BLaER1 (cell line): Measurements from ENCODE around the gene TMEM52.

Source experiments
- H3K27ac ChIP-seq: shearing (Covaris generic); formaldehyde crosslinking; 2 replicates; pipeline ENCODE4 v1.8.1; 2022
- H3K27me3 ChIP-seq: shearing (Covaris generic); formaldehyde crosslinking; 2 replicates; pipeline ENCODE4 v1.8.1; 2022
- H3K36me3 ChIP-seq: shearing (Covaris generic); formaldehyde crosslinking; 2 replicates; pipeline ENCODE4 v1.8.1; 2022
- H3K4me1 ChIP-seq: shearing (Covaris generic); formaldehyde crosslinking; 2 replicates; pipeline ENCODE4 v1.8.1; 2022
- H3K4me2 ChIP-seq: shearing (Covaris generic); formaldehyde crosslinking; 2 replicates; pipeline ENCODE4 v1.8.1; 2022
- H3K4me3 ChIP-seq: shearing (Covaris generic); formaldehyde crosslinking; 2 replicates; pipeline ENCODE4 v1.8.1; 2022
- H3K9ac ChIP-seq: shearing (Covaris generic); formaldehyde crosslinking; 2 replicates; pipeline ENCODE4 v1.8.1; 2022
- H3K9me3 ChIP-seq: shearing (Covaris generic); formaldehyde crosslinking; 2 replicates; pipeline ENCODE4 v1.8.1; 2022
- H4K20me1 ChIP-seq: shearing (Covaris generic); formaldehyde crosslinking; 2 replicates; pipeline ENCODE4 v1.8.1; 2022
- Cebpa-rat ChIP-seq: shearing (Covaris generic); IDR thresholded peaks from 2 replicates; pipeline ENCODE4 v1.8.1; 2022

Gene TMEM52

GRCh38 chr1:1950940-1951339, 31.9 kb upstream of the TMEM52 start:
- no peak overlapping the region for H3K4me2 ChIP-seq
- H3K27me3 ChIP-seq: no peaks in the 10 kb centered on the region
- no peak overlapping the region for H3K4me3 ChIP-seq
- H3K9ac ChIP-seq: no peak overlapping the region
- no peaks in the 10 kb centered on the region for H4K20me1 ChIP-seq
- H3K27ac ChIP-seq: no peak overlapping the region
- TF ChIP-seq Cebpa-rat: no peak
- H3K9me3 ChIP-seq: peaks cover 25% of the 10 kb centered on the region
- H3K4me1 ChIP-seq: peaks cover 35% of the 10 kb centered on the region
- H3K36me3 ChIP-seq: no peaks in the 10 kb centered on the region

- H3K9me3 ChIP-seq: peaks cover 25% of the 10 kb centered on the region
- H4K20me1 ChIP-seq: no peaks in the 10 kb centered on the region
- peaks cover 40% of the 10 kb centered on the region for H3K4me1 ChIP-seq
- no peaks in the 10 kb centered on the region for H3K36me3 ChIP-seq
- H3K27me3 ChIP-seq: no peaks in the 10 kb centered on the region
- no peak overlapping the region for H3K9ac ChIP-seq
- TF ChIP-seq Cebpa-rat: no peak
- H3K27ac ChIP-seq: no peak overlapping the region
- H3K4me3 ChIP-seq: no peak overlapping the region
- peak overlapping the region; percentile 42; the same call in 1 of the 2 replicates for H3K4me2 ChIP-seq
These were observed 29.7 kb upstream of the TMEM52 start for GRCh38 chr1:1948783-1949182.

GRCh38 chr1:1947493-1947892, 28.4 kb upstream of the TMEM52 start:
- H3K27me3 ChIP-seq: no peaks in the 10 kb centered on the region
- H3K9ac ChIP-seq: no peak overlapping the region
- H4K20me1 ChIP-seq: no peaks in the 10 kb centered on the region
- TF ChIP-seq Cebpa-rat: no peak
- peaks cover 53% of the 10 kb centered on the region for H3K4me1 ChIP-seq
- no peak overlapping the region for H3K4me3 ChIP-seq
- peak overlapping the region; percentile 42; the same call in 1 of the 2 replicates for H3K4me2 ChIP-seq
- peaks cover 25% of the 10 kb centered on the region for H3K9me3 ChIP-seq
- no peak overlapping the region for H3K27ac ChIP-seq
- no peaks in the 10 kb centered on the region for H3K36me3 ChIP-seq

GRCh38 chr1:1946540-1946939, 27.5 kb upstream of the TMEM52 start:
- Histone ChIP-seq H3K36me3 (no peaks in the 10 kb centered on the region), H4K20me1 (no peaks in the 10 kb centered on the region), H3K27me3 (no peaks in the 10 kb centered on the region), H3K4me2 (no peak overlapping the region), H3K9ac (no peak overlapping the region), H3K9me3 (peaks cover 19% of the 10 kb centered on the region), H3K27ac (no peak overlapping the region), H3K4me3 (no peak overlapping the region), H3K4me1 (peaks cover 63% of the 10 kb centered on the region)
- no peak for TF ChIP-seq Cebpa-rat

- H3K27me3 ChIP-seq: no peaks in the 10 kb centered on the region
These were observed 26.8 kb upstream of the TMEM52 start for GRCh38 chr1:1945782-1946393.

GRCh38 chr1:1943834-1944570, 24.9 kb upstream of the TMEM52 start:
- Histone ChIP-seq H3K4me1 (peaks cover 88% of the 10 kb centered on the region), H3K4me2 (peak overlapping the region; percentile 90), H3K4me3 (no peak overlapping the region), H3K27me3 (no peaks in the 10 kb centered on the region), H3K9ac (peak overlapping the region; percentile 55; the same call in 1 of the 2 replicates), H3K27ac (peak overlapping the region; percentile 75), H3K36me3 (no peaks in the 10 kb centered on the region), H3K9me3 (no peaks in the 10 kb centered on the region), H4K20me1 (no peaks in the 10 kb centered on the region)
- TF ChIP-seq Cebpa-rat: no peak

More at GRCh38 chr1:1945782-1946393, 26.8 kb upstream of the TMEM52 start:
- Histone ChIP-seq H3K9ac (no peak overlapping the region), H3K27ac (no peak overlapping the region), H3K4me3 (no peak overlapping the region), H4K20me1 (no peaks in the 10 kb centered on the region), H3K36me3 (no peaks in the 10 kb centered on the region), H3K4me1 (peaks cover 69% of the 10 kb centered on the region), H3K4me2 (no peak overlapping the region), H3K9me3 (peaks cover 13% of the 10 kb centered on the region)
- TF ChIP-seq Cebpa-rat: no peak

GRCh38 chr1:1942753-1943656, 23.9 kb upstream of the TMEM52 start:
- H3K9ac ChIP-seq: peak overlapping the region; percentile 55
- peaks cover 86% of the 10 kb centered on the region for H3K4me1 ChIP-seq
- H3K4me2 ChIP-seq: peak overlapping the region; percentile 90
- peak overlapping the region; percentile 75 for H3K27ac ChIP-seq
- H3K36me3 ChIP-seq: no peaks in the 10 kb centered on the region
- no peaks in the 10 kb centered on the region for H4K20me1 ChIP-seq
- H3K27me3 ChIP-seq: no peaks in the 10 kb centered on the region
- H3K9me3 ChIP-seq: no peaks in the 10 kb centered on the region
- H3K4me3 ChIP-seq: peak overlapping the region; percentile 33; the same call in 1 of the 2 replicates
- no peak for TF ChIP-seq Cebpa-rat

GRCh38 chr1:1941868-1942752, 23.0 kb upstream of the TMEM52 start:
- Histone ChIP-seq H3K36me3 (no peaks in the 10 kb centered on the region), H3K9ac (peak overlapping the region; percentile 30; the same call in 1 of the 2 replicates), H3K27ac (peak overlapping the region; percentile 75), H3K4me2 (peak overlapping the region; percentile 90), H3K4me3 (peak overlapping the region; percentile 33), H4K20me1 (no peaks in the 10 kb centered on the region), H3K27me3 (peaks cover 3% of the 10 kb centered on the region; the same call in 1 of the 2 replicates), H3K9me3 (no peaks in the 10 kb centered on the region), H3K4me1 (peaks cover 84% of the 10 kb centered on the region)
- no peak for TF ChIP-seq Cebpa-rat
